GM18873 (cell line): Measurements from ENCODE around the gene DPYSL4.

ENCODE experiments used
- ATAC-seq: cut with Tn5 transposase; IDR thresholded peaks from one replicate; pipeline ENCODE4 v1.9.1; 2021; ENCODE audit warnings: mild to moderate bottlenecking, moderate library complexity, moderate number of reproducible peaks; ENCODE audit not compliant: unreplicated experiment, low FRiP score

DPYSL4 gene

GRCh38 chr10:132162590-132163277 is 24.0 kb upstream of the DPYSL4 start:
- no peak for ATAC-seq

- ATAC-seq, result no peak
These were observed 23.4 kb upstream of the DPYSL4 start for GRCh38 chr10:132163278-132163765.

GRCh38 chr10:132163826-132164515 is 22.8 kb upstream of the DPYSL4 start:
- ATAC-seq, result no peak

DNA sequence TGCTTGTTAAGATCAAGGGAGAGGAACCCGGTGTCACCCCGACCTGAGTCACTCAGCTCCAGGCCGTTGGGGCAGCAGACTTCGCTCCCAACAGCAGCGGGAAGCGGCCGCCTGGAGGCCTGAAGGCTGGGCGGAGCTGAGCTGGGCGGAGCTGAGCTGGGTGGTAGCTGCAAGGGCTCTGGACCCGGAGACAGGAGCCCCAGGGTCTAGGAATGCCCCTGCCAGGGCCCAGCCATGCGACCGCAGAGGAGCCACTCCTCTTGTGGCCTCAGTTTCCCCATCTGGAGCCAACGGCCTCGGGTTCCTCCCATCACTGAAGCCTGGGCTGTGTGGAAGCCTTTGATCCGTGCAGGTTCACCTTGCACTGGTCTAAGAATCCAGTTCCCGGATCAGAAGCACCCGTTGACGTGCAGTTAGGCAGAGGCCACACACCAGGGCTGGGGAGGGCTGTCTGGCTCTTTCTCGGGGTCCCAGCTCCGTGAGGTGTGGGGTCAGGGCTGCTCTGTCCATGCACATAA is 21.9 kb upstream of the DPYSL4 start:
- no peak for ATAC-seq

GRCh38 chr10:132165416-132165980 is 21.2 kb upstream of the DPYSL4 start:
- no peak for ATAC-seq

DNA sequence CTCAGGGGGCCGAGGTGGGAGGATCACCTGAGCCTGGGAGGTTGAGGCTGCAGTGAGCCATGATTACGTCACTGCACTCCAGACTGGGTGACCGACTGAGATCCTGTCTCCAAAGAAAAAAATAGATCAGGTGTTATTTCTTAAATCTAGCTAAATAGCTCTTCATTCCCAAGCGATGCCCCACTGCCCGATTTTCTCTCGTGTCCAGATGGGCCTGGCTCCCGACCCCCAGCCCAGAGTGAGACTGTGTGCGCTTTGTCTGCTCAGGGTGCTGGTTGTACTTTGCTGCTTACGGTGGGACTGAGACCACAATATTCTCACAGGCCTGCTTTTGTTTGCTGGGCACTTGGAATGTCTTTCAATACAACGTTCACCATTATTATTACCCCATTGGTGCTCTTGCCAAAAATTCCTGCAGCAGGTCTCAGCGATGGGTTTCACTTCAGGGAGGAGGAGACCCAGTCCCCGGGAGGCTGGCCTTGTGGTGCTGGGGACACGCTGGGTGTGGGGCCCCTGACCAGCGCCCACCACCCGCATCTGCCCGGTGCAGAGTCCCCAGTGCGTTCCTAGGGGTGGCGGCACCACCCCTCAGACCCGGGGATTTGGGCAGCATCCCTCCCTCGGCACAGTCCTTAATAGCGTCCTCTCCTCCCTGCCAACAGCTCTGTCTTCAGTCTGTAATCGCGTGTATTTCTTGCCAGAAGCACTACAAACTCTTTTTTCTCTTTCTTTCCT is 20.4 kb upstream of the DPYSL4 start:
- ATAC-seq, result no peak

DNA sequence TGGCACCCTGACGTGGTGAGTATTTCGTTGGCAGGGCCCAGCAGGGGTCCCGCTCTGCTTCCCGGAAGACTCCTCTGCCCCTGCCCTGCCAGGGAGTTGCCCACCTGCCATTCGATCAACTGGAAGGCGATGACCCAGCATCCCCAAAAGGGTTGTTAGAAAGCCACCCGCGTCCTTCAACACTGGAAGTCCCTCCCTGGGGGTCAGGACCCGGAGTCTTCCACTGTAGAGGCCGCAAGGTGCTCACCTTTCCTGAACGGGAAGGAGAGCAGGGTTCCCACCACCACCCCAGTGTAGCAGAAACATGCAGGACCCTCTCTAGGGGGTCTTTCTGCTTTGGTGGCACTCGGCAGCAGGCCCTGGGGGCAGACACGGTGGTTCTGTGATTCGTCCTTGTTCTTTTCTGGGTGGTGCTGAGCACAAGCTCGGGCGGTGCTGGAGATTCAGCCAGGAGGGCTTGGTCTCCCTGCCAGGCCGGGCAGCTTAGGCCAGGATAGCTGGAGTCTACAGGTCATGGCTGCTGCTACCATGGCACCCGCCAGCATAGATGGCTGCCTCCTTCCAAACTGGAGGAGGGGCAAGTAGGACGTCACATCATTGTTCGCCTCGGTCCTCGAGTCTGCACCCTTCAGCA is 19.6 kb upstream of the DPYSL4 start:
- no peak for ATAC-seq

GRCh38 chr10:132167976-132168375 is 18.8 kb upstream of the DPYSL4 start:
- no peak for ATAC-seq

DNA sequence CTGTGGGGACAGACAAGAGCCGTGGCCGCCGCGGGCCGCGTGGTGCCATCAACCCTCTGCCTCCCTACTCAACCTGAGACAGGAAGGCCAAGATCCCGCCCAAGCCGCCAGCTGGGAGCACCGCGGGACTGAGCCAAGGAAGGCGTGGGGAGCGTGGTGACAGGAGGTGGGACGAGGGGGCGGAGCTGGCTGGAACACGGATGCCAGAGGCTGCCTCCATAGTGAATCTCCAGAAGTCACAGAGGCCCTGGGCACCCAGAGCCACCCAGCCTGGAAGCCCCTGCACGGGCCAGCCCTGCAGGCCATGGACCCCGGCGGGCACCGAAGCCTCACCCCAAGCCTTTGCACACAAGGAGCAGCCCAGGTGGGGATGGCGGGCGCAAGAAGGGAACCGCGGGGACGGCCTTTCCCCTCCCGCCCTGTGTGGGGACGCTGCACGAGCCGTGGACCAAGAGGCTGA is 18.1 kb upstream of the DPYSL4 start:
- no peak for ATAC-seq

- ATAC-seq, result no peak
These were observed 17.6 kb upstream of the DPYSL4 start for GRCh38 chr10:132169031-132169765.

DNA sequence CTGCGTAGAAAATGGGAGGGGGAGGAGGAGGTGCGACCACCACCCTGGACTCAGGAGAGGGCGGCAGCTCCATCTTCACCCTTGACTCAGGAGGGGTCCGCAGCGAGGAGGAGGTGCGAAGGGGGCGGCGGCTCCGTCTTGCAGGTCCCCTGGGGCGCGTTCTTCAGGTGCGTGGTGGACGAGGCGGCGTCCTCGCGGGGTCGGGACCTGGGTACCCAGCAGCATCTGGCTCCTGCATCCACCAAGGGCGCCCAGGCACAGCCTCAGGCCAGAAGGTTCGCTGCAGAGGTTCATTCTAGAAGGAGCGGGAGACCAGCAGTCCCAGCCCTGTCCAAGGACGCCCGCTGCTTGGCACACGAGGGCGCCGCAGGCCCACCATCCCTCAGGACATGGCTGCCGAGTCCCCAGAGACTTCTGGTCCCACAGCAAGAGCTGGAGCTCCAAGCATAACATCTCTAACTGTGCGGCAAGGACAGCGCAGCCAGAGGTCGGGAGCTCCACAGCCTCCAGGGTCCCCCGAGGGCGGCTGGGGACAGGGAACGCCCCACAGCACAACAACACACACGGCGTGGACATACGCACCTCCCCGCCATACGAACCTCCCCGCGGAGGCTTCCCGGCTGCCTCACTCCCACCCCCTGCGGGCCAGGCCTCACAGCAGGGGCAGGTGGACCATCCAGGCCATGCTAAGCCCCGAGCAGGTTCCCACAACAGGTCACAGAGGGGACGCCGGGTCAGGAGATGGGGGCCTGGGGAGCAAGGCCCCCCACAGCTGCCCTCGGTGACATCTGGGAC is 16.8 kb upstream of the DPYSL4 start:
- no peak for ATAC-seq

GRCh38 chr10:132170561-132171361 is 16.0 kb upstream of the DPYSL4 start:
- ATAC-seq, result no peak

- no peak for ATAC-seq
These were observed 14.4 kb upstream of the DPYSL4 start for GRCh38 chr10:132172091-132173066.

- no peak for ATAC-seq
These were observed 13.6 kb upstream of the DPYSL4 start for GRCh38 chr10:132173185-132173584.

GRCh38 chr10:132174237-132174636 is 12.5 kb upstream of the DPYSL4 start:
- no peak for ATAC-seq

GRCh38 chr10:132175408-132175807 is 11.3 kb upstream of the DPYSL4 start:
- no peak for ATAC-seq
